Hematopoietic multipotent progenitor cell treated with erythropoietin and hydrocortisone succinate and interleukin-3 and kit ligand, for 8 days (in vitro differentiated cells): ENCODE measurements around the gene TNS3.
"Not testable (repeated sequence)": the region's sequence is repeated elsewhere in the genome, so short reads cannot be mapped to it uniquely, and the experiment has no call there.

ENCODE experiments used
- DNase-seq: peaks from one replicate; pipeline ENCODE4 v3.0.0-alpha.2; 2015

Gene TNS3

DNA sequence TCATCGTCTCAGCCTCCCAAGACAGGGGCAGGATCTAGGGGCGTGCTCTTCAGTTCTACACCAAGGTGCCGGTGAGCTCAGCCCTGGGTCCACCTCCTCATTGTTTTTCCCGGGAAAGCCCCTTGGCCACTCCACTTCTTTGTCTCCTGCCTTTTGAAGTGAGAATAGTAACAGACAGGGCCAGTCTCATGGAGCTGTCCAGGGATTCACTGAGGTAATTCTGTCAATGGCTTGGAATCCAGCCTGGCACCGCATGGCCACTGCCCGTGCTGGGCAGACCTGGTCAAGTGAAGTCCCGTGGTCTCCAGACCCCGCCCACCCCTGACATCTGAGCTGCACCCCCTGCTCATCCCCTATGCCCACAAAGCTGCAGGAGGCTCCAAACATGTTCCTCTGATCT lies 138.9 kb downstream of the TNS3 start:
- no peak for DNase-seq

GRCh38 chr7:47442605-47442865 lies 139.4 kb downstream of the TNS3 start:
- DNase-seq: no peak

GRCh38 chr7:47441796-47442604 lies 139.9 kb downstream of the TNS3 start:
- DNase-seq: no peak

GRCh38 chr7:47441048-47441447 lies 140.9 kb downstream of the TNS3 start:
- DNase-seq: not testable (repeated sequence)

GRCh38 chr7:47440320-47440719 lies 141.6 kb downstream of the TNS3 start:
- no peak for DNase-seq

DNA sequence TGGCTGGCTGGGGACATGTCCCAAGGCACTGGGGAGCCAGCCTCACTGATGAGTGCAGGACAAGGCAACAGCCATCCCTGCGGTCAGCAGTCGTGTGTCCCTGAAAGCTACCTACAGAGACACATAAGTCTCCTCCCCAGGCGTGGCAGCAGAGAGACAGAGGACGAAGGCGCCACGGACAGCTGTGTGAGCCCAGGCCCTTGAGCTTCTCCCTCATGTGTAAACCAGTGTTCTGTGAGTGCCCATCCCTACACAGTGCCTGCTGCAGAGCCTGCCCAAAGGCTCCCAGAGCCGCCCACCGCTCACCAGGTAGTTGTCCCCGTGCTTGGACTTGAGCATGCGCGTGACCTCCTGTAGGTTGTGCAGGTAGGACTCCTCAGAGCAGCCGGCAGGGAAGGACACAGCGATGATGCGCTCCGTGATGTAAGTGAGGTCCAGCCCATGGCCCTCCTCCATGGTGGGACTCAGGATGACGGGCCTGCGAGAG lies 142.7 kb downstream of the TNS3 start:
- DNase-seq: no peak

DNA sequence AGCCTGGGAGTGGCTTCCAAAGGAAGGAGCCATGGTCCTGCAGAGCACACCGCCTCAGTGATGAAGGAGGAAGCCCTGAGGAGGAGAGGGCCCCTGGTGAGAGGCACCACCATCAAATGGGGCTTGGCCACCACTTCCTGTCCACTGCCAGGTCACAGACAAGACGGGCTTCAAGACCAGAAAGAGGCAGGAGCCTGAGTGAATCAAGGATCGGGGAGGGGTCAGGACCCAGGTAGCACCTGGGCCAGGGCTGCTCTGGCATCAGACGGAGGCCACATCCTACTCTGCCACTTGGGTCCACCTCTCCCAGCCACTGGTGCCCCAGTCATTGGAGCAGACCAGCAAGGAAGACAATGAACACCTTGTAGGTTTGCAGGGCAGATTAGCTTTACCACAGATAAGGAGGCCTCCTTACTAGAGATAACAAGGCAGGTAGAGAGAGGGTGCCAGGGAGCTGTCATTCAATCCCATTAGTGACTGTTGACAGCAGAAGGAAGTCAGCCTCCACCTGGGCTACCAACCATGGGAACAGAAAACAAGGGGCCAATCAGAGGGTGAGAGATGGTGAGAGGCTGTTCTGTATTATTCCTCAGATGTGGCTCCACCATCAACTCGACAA lies 143.4 kb downstream of the TNS3 start:
- DNase-seq: no peak

DNA sequence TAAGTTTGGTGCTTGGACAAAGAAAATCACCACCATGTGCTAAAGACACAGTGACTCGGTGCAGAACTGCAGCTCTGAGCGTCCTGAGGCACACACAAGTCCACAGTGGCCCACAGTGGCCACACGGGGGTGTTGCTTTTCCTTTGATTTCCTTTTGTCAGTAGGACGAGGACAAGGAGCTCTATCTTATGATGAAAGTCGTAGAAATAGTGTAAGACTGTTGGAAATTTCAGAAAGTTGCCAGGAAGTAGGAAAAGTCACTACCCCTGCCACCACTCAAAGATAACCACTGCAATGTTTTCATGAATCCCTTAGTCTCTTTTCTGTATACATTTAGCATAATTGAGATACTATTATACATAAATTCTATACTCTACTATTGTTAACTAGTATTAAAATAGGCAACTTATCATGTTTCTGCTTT lies 146.0 kb downstream of the TNS3 start:
- DNase-seq: peak; percentile 74

- DNase-seq: no peak
Measured at GRCh38 chr7:47433564-47433895, 148.4 kb downstream of the TNS3 start.

- DNase-seq: no peak
Measured at GRCh38 chr7:47432671-47433563, 149.0 kb downstream of the TNS3 start.

DNA sequence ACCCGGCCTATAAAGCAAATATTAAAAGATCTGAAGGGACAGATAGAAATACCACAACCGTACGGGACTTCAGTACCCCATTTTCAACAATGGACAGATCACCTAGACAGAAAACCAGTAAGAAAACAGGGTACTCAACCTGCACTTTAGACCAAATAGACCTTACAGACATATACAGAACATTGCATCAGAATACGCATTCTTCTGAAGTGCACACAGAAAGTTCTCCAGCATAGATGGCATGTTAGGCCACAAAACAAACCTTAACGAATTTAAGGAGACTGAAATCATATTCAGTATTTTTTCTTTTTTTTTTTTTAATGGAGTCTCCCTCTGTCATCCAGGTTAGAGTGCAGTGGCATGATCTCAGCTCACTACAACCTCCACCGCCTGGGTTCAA lies 151.5 kb downstream of the TNS3 start:
- no peak for DNase-seq

DNA sequence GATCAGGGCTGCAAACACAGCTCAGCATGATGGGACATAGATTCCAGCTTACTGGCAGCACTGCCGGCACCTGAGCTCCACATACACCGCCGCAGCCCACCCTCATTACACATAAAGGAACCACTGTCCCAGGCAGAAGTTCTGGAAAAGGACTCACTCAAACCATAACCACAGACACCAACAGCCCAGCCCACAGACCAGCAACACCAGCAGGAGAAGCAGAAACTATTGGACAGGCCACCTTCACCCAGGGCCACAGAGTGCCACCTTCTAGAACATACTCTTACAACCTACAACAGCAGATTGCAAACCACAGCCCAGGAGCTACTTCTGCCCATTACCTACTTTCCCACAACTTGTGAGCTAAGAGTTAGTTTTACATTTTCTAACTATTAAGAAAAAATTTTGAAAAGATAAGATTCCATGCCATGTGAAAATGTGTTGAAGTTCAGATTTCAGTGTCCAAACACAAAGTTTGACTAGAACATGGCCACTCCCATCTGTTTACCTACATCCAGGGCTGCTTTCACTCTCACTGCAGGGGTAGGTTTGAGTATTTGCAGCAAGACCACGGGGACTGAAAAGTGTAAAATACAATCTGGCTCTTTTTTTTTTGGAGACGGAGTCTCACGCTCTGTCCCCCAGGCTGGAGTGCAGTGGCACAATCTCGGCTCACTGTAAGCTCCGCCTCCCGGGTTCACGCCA lies 153.0 kb downstream of the TNS3 start:
- no peak for DNase-seq

- DNase-seq: no peak
Measured at GRCh38 chr7:47428052-47428767, 153.7 kb downstream of the TNS3 start.

GRCh38 chr7:47427051-47427643 lies 154.8 kb downstream of the TNS3 start:
- no peak for DNase-seq

DNA sequence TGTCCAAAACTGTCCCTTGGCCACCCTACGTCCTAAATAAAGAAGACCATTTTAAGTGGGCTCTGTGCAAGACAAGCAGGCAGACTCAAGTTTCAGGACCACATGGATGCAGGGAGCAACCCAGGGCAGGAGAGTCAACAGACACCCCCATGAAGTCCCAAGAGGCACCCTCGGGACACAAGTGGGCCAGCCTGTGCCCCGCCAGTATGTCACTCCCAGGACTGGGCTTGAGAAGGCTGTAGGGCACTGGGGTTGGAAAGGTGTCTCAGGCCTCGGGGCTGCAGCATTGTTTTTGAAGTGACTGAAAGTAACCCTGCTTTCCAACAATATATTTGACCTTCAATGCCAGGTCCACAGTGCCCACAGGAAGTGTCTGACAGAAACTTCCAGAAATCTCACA lies 157.4 kb downstream of the TNS3 start:
- no peak for DNase-seq

DNA sequence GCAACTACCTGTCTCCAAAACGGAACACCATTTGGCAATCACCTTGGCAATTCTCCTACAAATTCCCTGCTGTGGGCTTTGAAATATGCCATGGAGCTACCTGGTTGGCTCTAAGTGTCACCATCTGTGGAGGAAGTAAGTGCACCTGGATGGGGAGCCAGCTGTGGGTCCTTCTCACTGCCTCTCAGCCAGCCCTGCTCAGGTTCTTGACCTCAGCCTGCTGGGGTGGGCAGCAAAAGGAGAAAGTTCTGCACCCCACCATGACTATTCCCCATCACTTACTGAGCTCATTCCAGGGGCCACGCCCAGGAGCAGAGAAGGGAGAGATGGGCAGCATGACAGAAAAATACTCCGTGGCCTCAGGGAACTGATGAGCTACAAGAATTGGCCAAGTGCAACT lies 158.7 kb downstream of the TNS3 start:
- DNase-seq: no peak

DNA sequence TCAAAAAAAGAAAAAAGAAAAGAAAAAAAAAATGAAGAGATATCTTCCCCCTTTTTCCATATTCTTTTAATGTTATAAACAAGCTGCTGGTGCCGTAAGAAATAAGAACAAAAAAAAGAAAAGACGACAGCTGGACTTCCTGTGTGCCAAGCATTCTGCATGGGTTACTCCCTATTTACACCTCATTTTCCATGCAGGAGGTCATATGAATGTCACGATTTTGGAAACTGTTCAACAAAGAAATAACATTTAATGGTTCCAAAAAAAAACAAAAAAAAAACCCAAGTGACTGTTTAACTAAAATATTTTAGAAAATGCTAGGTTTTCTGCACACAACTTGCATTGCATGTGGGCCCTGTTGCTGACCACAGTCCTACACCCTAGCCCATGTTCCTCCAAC lies 159.3 kb downstream of the TNS3 start:
- no peak for DNase-seq

- DNase-seq: no peak
Measured at GRCh38 chr7:47421456-47421855, 160.5 kb downstream of the TNS3 start.

GRCh38 chr7:47420122-47420780 lies 161.7 kb downstream of the TNS3 start:
- DNase-seq: no peak

DNA sequence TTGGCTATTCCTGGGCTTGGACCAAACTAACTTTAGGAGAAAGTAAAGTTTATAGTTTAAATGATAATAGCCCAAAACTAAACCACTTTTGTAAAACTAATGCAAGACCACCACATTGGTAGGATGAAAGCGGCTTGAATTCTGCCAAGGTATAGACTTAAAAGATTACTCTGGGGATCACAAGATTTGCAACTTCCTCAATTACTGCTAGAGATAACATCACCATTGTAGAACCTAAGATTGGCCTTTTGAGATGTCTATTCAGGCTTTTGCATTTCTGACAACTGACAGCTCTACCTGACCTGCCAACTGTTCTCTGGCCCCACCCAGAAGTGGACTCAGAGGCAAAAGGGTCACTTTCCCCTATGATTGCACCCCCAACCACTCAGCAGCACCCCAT lies 162.4 kb downstream of the TNS3 start:
- DNase-seq: no peak

GRCh38 chr7:47418601-47419309 lies 163.2 kb downstream of the TNS3 start:
- no peak for DNase-seq
